ENCODE data around the gene SPI1.
"Not testable (repeated sequence)": the region's sequence is repeated elsewhere in the genome, so short reads cannot be mapped to it uniquely, and the experiment has no call there.

Gene SPI1

DNA sequence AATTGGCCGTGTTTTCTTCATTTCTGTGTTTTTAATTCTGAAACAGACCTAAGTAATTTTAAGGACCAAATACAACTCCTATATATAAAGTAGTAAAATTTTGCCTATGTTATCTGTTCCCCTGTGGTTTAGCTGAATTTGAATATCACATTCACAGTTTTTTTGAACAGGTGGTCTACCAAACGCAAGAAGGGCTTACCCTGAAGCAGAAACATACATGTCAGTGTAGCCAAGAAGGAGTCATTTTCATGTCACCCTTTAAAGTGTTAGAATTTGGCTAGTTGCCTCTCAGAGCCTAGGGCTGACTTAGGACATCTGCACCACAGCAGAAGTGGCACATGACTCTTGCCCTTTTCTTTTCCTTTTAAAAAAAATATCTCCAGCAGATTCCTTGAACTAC is 60.2 kb downstream of the SPI1 start:
- WGBS (ENCODE audit: insufficient coverage), result 100% methylated on average over 1 of the region's 2 CpGs
- no peak for DNase-seq
- Histone ChIP-seq H3K4me3 (ENCODE audit: control insufficient read depth in 1 of 7, extremely low read depth in 1 of 7, insufficient read depth in 4 of 7, low read depth in 2 of 7, low read length in 6 of 7) (no peak overlapping the region), H3K9me3 (ENCODE audit: control extremely low read depth in 1 of 5, control insufficient read depth in 4 of 5, insufficient read depth in 2 of 5, low read depth in 1 of 5, low read length in 4 of 5) (no peaks in the 10 kb centered on the region), H3K36me3 (ENCODE audit: control insufficient read depth in 4 of 4, insufficient read depth in 4 of 4, low read length in 3 of 4) (peaks cover 19 to 65% (median 37%) of the 10 kb centered on the region in 4 experiments), H3K27ac (ENCODE audit: insufficient read depth in 1 of 2, low read depth in 1 of 2, low read length in 2 of 2, poor library complexity in 1 of 2, severe bottlenecking in 2 of 2) (no peak overlapping the region), H3K27me3 (replicated peaks in 2 of 5; ENCODE audit: control insufficient read depth in 4 of 5, insufficient read depth in 5 of 5, low read length in 4 of 5) (no peaks in the 10 kb centered on the region), H3K4me1 (ENCODE audit: control extremely low read depth in 1 of 4, control insufficient read depth in 4 of 4, insufficient read depth in 4 of 4, low read length in 3 of 4) (peaks cover 0 to 3% (median 0%) of the 10 kb centered on the region in 4 experiments)
- POLR2A ChIA-PET, result no interaction called here
- CTCF ChIA-PET, result no interaction called here

DNA sequence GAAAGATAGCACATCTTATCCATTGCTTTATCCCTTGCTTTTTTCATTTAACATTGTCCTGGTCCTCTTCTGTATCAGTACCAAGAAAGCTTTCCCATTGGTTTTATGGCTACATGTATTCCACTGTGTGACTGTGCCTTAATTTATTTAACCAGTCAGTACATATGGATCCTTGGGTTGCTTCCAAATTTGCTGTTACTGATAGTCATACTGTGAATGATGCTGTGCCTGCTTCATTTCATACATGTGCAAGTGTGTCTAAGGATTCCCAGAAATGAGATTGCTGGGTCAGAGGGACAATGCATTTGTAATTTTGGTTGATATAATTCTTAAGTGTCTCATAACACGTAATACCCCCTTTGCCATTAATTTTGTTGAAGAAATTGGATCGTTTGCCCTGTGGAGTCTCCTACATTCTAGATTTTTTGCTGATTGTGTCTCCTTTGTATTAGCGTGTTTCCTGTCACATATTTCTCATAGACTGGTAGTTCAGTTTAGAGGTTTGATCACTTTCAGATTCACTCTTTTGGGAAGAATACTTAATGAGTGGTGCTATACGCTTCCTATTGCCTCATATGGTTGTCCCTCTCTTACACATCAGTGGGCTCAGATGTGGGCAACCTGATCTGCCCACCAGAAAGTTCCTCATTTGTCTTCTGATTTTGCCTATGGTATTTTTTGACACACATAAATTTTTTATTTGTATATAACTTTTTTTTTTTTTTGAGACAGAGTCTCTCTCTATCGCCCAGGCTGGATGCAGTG is 61.1 kb downstream of the SPI1 start:
- Histone ChIP-seq H3K9me3 (ENCODE audit: control extremely low read depth in 1 of 5, control insufficient read depth in 4 of 5, insufficient read depth in 2 of 5, low read depth in 1 of 5, low read length in 4 of 5) (no peaks in the 10 kb centered on the region), H3K27me3 (replicated peaks in 2 of 5; ENCODE audit: control insufficient read depth in 4 of 5, insufficient read depth in 5 of 5, low read length in 4 of 5) (no peaks in the 10 kb centered on the region), H3K4me3 (ENCODE audit: control insufficient read depth in 1 of 7, extremely low read depth in 1 of 7, insufficient read depth in 4 of 7, low read depth in 2 of 7, low read length in 6 of 7) (no peak overlapping the region), H3K4me1 (ENCODE audit: control extremely low read depth in 1 of 4, control insufficient read depth in 4 of 4, insufficient read depth in 4 of 4, low read length in 3 of 4) (peaks cover 0 to 3% (median 0%) of the 10 kb centered on the region in 4 experiments), H3K27ac (ENCODE audit: insufficient read depth in 1 of 2, low read depth in 1 of 2, low read length in 2 of 2, poor library complexity in 1 of 2, severe bottlenecking in 2 of 2) (no peak overlapping the region), H3K36me3 (ENCODE audit: control insufficient read depth in 4 of 4, insufficient read depth in 4 of 4, low read length in 3 of 4) (peaks cover 21 to 74% (median 42%) of the 10 kb centered on the region in 4 experiments)
- no peak for DNase-seq
- WGBS (ENCODE audit: insufficient coverage), result 100% methylated on average over 2 of the region's 5 CpGs
- ChIA-PET POLR2A (no interaction called here), CTCF (no interaction called here)

DNA sequence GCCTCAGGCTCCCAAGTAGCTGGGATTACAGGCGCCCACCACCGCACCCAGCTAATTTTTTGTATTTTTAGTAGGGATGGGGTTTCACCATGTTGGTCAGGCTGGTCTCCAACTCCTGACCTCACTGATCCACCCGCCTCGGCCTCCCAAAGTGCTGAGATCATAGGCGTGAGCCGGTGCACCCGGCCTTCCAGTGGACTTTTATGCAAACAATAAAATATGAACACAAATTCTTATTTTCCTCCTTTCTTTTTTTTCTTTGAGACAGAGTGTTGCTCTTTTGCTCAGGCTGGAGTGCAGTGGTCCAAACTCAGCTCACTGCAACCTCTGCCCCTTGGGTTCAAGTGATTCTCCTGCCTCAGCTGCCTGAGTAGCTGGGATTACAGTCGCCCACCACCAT is 61.8 kb downstream of the SPI1 start:
- H3K4me3 ChIP-seq (ENCODE audit: control insufficient read depth in 1 of 7, extremely low read depth in 1 of 7, insufficient read depth in 4 of 7, low read depth in 2 of 7, low read length in 6 of 7); H3K4me1 ChIP-seq (ENCODE audit: control extremely low read depth in 1 of 4, control insufficient read depth in 4 of 4, insufficient read depth in 4 of 4, low read length in 3 of 4); H3K27me3 ChIP-seq (replicated peaks in 2 of 5; ENCODE audit: control insufficient read depth in 4 of 5, insufficient read depth in 5 of 5, low read length in 4 of 5); H3K27ac ChIP-seq (ENCODE audit: insufficient read depth in 1 of 2, low read depth in 1 of 2, low read length in 2 of 2, poor library complexity in 1 of 2, severe bottlenecking in 2 of 2); CTCF ChIA-PET; POLR2A ChIA-PET; DNase-seq; H3K9me3 ChIP-seq (ENCODE audit: control extremely low read depth in 1 of 5, control insufficient read depth in 4 of 5, insufficient read depth in 2 of 5, low read depth in 1 of 5, low read length in 4 of 5): not testable (repeated sequence)
- 99% methylated on average over 6 of the region's 8 CpGs for WGBS (ENCODE audit: insufficient coverage)
- peaks cover 22 to 74% (median 44%) of the 10 kb centered on the region in 4 experiments for H3K36me3 ChIP-seq (ENCODE audit: control insufficient read depth in 4 of 4, insufficient read depth in 4 of 4, low read length in 3 of 4)

DNA sequence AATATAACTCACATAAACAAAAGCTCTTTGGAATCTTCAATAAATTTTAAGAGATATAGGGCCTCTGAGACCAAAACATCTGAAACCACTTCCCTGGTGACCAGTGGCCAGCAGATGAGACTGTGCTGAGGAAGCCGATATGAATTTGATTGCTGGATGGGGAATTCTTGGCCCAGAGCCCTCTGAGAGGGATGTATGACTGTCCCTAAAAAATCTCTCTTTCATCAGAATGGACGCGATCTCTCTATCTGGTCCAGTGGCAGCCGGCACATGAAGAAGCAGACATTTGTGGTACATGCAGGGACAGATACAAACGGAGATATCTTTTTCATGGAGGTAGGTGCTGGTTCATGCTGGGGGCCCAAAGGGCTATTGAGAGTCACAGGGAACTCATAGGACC is 63.4 kb downstream of the SPI1 start:
- POLR2A ChIA-PET, result interaction anchor here (0.6 kb wide), 1 partner anchor 11 kb away, joined by 6 read pairs; no protein-coding TSS in a partner anchor
- DNase-seq, result no peak
- Histone ChIP-seq H3K9me3 (ENCODE audit: control extremely low read depth in 1 of 5, control insufficient read depth in 4 of 5, insufficient read depth in 2 of 5, low read depth in 1 of 5, low read length in 4 of 5) (no peaks in the 10 kb centered on the region), H3K36me3 (ENCODE audit: control insufficient read depth in 4 of 4, insufficient read depth in 4 of 4, low read length in 3 of 4) (peaks cover 23 to 80% (median 44%) of the 10 kb centered on the region in 4 experiments), H3K27me3 (replicated peaks in 2 of 5; ENCODE audit: control insufficient read depth in 4 of 5, insufficient read depth in 5 of 5, low read length in 4 of 5) (no peaks in the 10 kb centered on the region), H3K4me3 (ENCODE audit: control insufficient read depth in 1 of 7, extremely low read depth in 1 of 7, insufficient read depth in 4 of 7, low read depth in 2 of 7, low read length in 6 of 7) (no peak overlapping the region), H3K27ac (ENCODE audit: insufficient read depth in 1 of 2, low read depth in 1 of 2, low read length in 2 of 2, poor library complexity in 1 of 2, severe bottlenecking in 2 of 2) (no peak overlapping the region), H3K4me1 (ENCODE audit: control extremely low read depth in 1 of 4, control insufficient read depth in 4 of 4, insufficient read depth in 4 of 4, low read length in 3 of 4) (peaks cover 0 to 3% (median 0%) of the 10 kb centered on the region in 4 experiments)
- 100% methylated on average over 4 of the region's 5 CpGs for WGBS (ENCODE audit: insufficient coverage)
- CTCF ChIA-PET, result interaction anchor here (1.1 to 1.5 kb wide), 2 partner anchors 19 to 139 kb away, joined by 3 to 4 read pairs; no protein-coding TSS in a partner anchor

DNA sequence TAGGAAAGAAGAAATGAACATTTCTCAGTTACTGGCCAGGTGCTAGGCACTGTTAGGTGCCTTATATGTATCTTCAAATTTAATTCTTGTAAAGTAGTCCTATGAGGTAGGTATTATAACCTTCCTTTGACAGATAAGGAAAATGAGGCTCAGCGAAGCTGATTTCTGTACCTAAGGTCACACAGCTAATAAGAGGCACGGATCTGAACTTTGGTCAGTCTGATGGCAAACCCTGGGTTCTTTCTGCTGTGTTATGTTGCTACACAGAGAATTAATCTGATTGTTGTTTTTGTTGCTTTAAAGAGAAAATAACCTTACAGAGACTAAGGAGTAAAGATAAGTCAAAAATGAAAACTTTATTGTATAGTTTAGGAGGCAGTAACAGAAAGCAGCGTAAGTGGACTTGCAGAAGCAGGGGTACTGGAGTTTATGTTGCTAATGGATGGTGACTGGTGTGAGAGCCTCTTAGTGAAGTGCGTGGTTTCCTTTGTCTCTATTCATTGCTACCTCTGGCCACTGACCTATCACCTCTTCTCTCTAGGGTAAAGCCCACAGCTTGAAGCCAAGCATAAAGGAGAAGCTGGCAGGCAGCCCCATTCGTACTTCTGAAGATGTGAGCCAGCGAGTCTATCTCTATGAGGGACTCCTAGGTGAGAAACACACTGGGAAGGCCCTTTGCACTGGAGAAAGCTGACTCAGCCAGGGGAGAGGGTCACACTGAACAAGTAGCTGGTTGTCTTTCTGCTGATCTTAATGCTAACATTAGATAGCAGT is 70.1 kb downstream of the SPI1 start:
- Histone ChIP-seq H3K4me1 (ENCODE audit: control extremely low read depth in 1 of 4, control insufficient read depth in 4 of 4, insufficient read depth in 4 of 4, low read length in 3 of 4) (no peaks in the 10 kb centered on the region), H3K4me3 (ENCODE audit: control insufficient read depth in 1 of 7, extremely low read depth in 1 of 7, insufficient read depth in 4 of 7, low read depth in 2 of 7, low read length in 6 of 7) (no peak overlapping the region), H3K27me3 (replicated peaks in 2 of 5; ENCODE audit: control insufficient read depth in 4 of 5, insufficient read depth in 5 of 5, low read length in 4 of 5) (no peaks in the 10 kb centered on the region), H3K9me3 (ENCODE audit: control extremely low read depth in 1 of 5, control insufficient read depth in 4 of 5, insufficient read depth in 2 of 5, low read depth in 1 of 5, low read length in 4 of 5) (no peaks in the 10 kb centered on the region), H3K27ac (ENCODE audit: insufficient read depth in 1 of 2, low read depth in 1 of 2, low read length in 2 of 2, poor library complexity in 1 of 2, severe bottlenecking in 2 of 2) (no peak overlapping the region), H3K36me3 (ENCODE audit: control insufficient read depth in 4 of 4, insufficient read depth in 4 of 4, low read length in 3 of 4) (peaks cover 27 to 93% (median 76%) of the 10 kb centered on the region in 4 experiments)
- DNase-seq, result no peak
- ChIA-PET CTCF (interaction anchor here (1.4 to 2.4 kb wide), 4 partner anchors 12 to 309 kb away, joined by 3 to 11 read pairs (median 4); no protein-coding TSS in a partner anchor), POLR2A (no interaction called here)
- 98% methylated on average over 5 of the region's 6 CpGs for WGBS (ENCODE audit: insufficient coverage)

DNA sequence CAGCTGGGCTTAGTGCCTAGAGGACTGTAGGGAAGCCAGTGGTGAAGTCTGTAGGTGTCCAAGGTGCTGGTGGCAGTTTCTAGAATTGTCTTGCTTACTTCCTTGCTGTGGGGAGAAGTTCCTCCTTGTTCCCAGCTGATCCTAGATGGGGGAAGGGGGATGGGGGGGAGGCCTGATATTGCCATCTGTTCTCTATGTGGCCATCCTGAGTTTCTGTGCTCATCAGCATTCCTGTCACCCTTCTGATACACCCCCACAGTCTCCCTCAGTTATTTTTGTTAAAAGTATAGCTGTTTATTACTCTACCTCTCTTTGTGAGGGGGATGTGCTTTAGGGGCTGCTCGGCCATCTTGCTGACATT is 71.9 kb downstream of the SPI1 start:
- DNase-seq, result no peak
- WGBS (ENCODE audit: insufficient coverage), result no CpG with 5 or more reads among the region's 1 CpG
- CTCF ChIA-PET, result interaction anchor here (1.3 to 2.4 kb wide), 6 partner anchors 10 to 46 kb away, joined by 3 to 11 read pairs (median 4); partner anchors contain the start of gene MYBPC3
- Histone ChIP-seq H3K4me1 (ENCODE audit: control extremely low read depth in 1 of 4, control insufficient read depth in 4 of 4, insufficient read depth in 4 of 4, low read length in 3 of 4) (no peaks in the 10 kb centered on the region), H3K9me3 (ENCODE audit: control extremely low read depth in 1 of 5, control insufficient read depth in 4 of 5, insufficient read depth in 2 of 5, low read depth in 1 of 5, low read length in 4 of 5) (peaks cover 0 to 11% (median 10%) of the 10 kb centered on the region in 5 experiments), H3K36me3 (ENCODE audit: control insufficient read depth in 4 of 4, insufficient read depth in 4 of 4, low read length in 3 of 4) (peaks cover 32 to 93% (median 74%) of the 10 kb centered on the region in 4 experiments), H3K4me3 (ENCODE audit: control insufficient read depth in 1 of 7, extremely low read depth in 1 of 7, insufficient read depth in 4 of 7, low read depth in 2 of 7, low read length in 6 of 7) (no peak overlapping the region), H3K27me3 (replicated peaks in 2 of 5; ENCODE audit: control insufficient read depth in 4 of 5, insufficient read depth in 5 of 5, low read length in 4 of 5) (no peaks in the 10 kb centered on the region), H3K27ac (ENCODE audit: insufficient read depth in 1 of 2, low read depth in 1 of 2, low read length in 2 of 2, poor library complexity in 1 of 2, severe bottlenecking in 2 of 2) (no peak overlapping the region)
- POLR2A ChIA-PET, result no interaction called here

Measured in common myeloid progenitor, CD34-positive (primary cell).